IPS-18a (cell line): ENCODE data around the gene N4BP2L2.
A peak's percentile ranks its signal among the peaks of the same experiment; 100 is the strongest.

Experiments used
- H3K27ac ChIP-seq: one replicate; pipeline ENCODE4 v1.5.1; 2013; ENCODE audit warnings: low read length
- H3K27me3 ChIP-seq: one replicate; pipeline ENCODE4 v1.6.1; 2013; ENCODE audit warnings: mild to moderate bottlenecking, low read length; ENCODE audit not compliant: control insufficient read depth, insufficient read depth
- H3K36me3 ChIP-seq: one replicate; pipeline ENCODE4 v1.6.1; 2013; ENCODE audit warnings: low read depth, low read length; ENCODE audit not compliant: control insufficient read depth
- H3K4me1 ChIP-seq: one replicate; pipeline ENCODE4 v1.6.1; 2013; ENCODE audit warnings: low read depth, low read length; ENCODE audit not compliant: control insufficient read depth
- H3K4me3 ChIP-seq: one replicate; pipeline ENCODE4 v1.5.1; 2013; ENCODE audit warnings: low read length
- H3K9ac ChIP-seq: one replicate; pipeline ENCODE4 v1.6.1; 2013; ENCODE audit warnings: mild to moderate bottlenecking, low read length, moderate library complexity
- H3K9me3 ChIP-seq: one replicate; pipeline ENCODE4 v1.6.1; 2013; ENCODE audit warnings: low read depth, low read length; ENCODE audit not compliant: control insufficient read depth

The N4BP2L2 gene

GRCh38 chr13:32415019-32415418 is 123.6 kb downstream of the N4BP2L2 start:
- Histone ChIP-seq H3K4me1 (peaks cover 3% of the 10 kb centered on the region), H3K27me3 (peaks cover 6% of the 10 kb centered on the region), H3K9ac (no peak overlapping the region), H3K4me3 (no peak overlapping the region), H3K9me3 (no peaks in the 10 kb centered on the region), H3K36me3 (no peaks in the 10 kb centered on the region), H3K27ac (no peak overlapping the region)

DNA sequence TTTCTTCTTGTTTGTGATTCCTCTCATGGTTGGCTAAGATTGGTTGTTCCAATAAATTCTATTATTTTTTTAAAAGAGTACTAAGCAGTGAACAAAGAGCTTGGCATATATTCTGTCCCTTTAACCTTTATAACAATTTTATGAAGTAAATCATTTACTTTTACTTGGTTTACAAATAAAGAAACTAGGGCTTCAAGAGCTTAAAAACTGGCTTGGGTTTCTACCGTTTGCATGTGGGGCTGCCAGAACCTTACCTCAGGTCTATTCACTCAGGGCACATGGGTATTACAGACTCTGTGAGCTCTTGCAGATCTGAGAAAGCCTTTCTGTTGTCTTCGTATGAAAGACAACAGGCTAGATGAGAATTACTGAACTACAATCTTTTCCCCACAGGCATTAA is 124.0 kb downstream of the N4BP2L2 start:
- no peaks in the 10 kb centered on the region for H3K9me3 ChIP-seq
- peaks cover 3% of the 10 kb centered on the region for H3K4me1 ChIP-seq
- H3K36me3 ChIP-seq, result no peaks in the 10 kb centered on the region
- H3K9ac ChIP-seq, result no peak overlapping the region
- H3K27me3 ChIP-seq, result peaks cover 6% of the 10 kb centered on the region
- H3K27ac ChIP-seq, result no peak overlapping the region
- H3K4me3 ChIP-seq, result no peak overlapping the region

- Histone ChIP-seq H3K9ac (no peak overlapping the region), H3K4me1 (peaks cover 12% of the 10 kb centered on the region), H3K27ac (no peak overlapping the region), H3K9me3 (no peaks in the 10 kb centered on the region), H3K36me3 (no peaks in the 10 kb centered on the region), H3K27me3 (peaks cover 18% of the 10 kb centered on the region), H3K4me3 (no peak overlapping the region)
Measured at GRCh38 chr13:32413284-32413683, 125.3 kb downstream of the N4BP2L2 start.

GRCh38 chr13:32409561-32410421 is 128.8 kb downstream of the N4BP2L2 start:
- Histone ChIP-seq H3K4me3 (peak overlapping the region; percentile 71), H3K27me3 (peaks cover 24% of the 10 kb centered on the region), H3K27ac (no peak overlapping the region), H3K9me3 (no peaks in the 10 kb centered on the region), H3K9ac (peak overlapping the region; percentile 55), H3K4me1 (peaks cover 12% of the 10 kb centered on the region), H3K36me3 (no peaks in the 10 kb centered on the region)

DNA sequence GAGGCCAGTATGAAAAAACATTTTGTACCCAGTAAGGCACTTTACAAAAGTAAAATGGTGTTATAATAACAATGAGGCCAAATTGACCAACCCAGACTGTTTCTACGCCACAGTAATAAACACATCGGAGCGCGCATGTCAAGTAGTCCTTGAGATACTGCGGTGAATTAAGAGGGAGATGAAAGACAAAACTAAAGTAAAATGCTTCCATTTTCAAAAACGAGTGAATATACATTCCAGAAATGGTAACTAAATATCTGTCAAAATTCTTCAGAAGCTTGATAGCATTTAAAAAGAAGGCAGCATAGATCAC is 129.6 kb downstream of the N4BP2L2 start:
- Histone ChIP-seq H3K27ac (no peak overlapping the region), H3K9ac (no peak overlapping the region), H3K4me3 (no peak overlapping the region), H3K27me3 (peaks cover 24% of the 10 kb centered on the region), H3K36me3 (no peaks in the 10 kb centered on the region), H3K9me3 (no peaks in the 10 kb centered on the region), H3K4me1 (peaks cover 12% of the 10 kb centered on the region)

DNA sequence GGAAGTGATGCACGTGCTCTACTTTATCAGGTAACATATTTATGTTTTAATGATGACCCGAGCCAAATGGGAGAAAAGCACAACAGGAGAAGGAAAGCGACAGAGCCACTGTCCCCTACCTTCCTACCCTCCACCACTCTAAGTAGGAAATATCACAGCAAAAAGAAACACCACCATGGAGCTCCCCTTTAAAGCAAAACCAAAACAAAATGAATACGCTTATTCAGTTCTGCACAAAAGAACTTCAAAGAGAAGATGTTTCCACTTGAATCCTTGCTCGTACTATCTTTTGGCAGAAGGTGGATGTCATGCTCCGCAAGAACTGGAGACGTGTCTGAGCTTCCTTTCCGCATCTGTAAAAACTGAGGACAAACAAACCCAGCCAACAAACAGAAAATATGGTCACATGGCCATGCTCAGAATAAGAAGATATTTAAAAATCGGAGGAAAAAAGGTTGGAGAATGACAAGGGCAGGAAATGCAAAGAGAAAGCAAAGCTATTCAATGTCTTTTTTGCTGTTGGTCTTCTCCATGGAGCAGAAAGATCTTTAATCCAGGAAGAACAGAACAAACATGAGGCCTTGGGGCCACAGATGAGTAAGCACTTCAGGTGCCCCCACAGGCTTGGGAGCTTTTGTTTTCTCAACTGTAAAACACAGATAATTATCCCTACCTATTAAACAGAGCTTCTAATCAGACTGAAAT is 130.1 kb downstream of the N4BP2L2 start:
- H3K36me3 ChIP-seq, result no peaks in the 10 kb centered on the region
- H3K27ac ChIP-seq, result no peak overlapping the region
- no peak overlapping the region for H3K9ac ChIP-seq
- peaks cover 12% of the 10 kb centered on the region for H3K4me1 ChIP-seq
- H3K27me3 ChIP-seq, result peaks cover 24% of the 10 kb centered on the region
- H3K4me3 ChIP-seq, result no peak overlapping the region
- H3K9me3 ChIP-seq, result no peaks in the 10 kb centered on the region

DNA sequence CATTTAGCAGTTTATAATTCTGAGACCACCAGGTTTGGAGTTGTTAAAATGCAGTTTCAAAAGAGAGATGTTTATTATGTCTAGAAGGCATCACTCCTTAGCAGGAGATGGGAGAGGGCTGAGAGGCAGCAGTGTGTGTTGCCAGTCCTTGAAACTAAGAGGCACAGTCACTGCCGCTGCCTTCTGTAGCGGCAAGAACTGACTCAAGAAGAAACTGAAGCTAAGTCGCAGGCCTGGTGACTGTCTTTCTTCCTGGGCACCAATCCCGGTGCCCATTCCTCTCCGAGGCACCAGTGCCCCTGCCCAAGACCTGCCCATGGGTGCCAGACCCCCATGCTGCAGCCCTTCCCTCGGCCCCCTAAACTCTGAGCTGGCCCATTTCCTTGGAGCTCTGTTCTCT is 130.7 kb downstream of the N4BP2L2 start:
- H3K4me3 ChIP-seq, result no peak overlapping the region
- H3K27ac ChIP-seq, result no peak overlapping the region
- H3K9me3 ChIP-seq, result no peaks in the 10 kb centered on the region
- no peak overlapping the region for H3K9ac ChIP-seq
- no peaks in the 10 kb centered on the region for H3K36me3 ChIP-seq
- peaks cover 24% of the 10 kb centered on the region for H3K27me3 ChIP-seq
- peaks cover 12% of the 10 kb centered on the region for H3K4me1 ChIP-seq

DNA sequence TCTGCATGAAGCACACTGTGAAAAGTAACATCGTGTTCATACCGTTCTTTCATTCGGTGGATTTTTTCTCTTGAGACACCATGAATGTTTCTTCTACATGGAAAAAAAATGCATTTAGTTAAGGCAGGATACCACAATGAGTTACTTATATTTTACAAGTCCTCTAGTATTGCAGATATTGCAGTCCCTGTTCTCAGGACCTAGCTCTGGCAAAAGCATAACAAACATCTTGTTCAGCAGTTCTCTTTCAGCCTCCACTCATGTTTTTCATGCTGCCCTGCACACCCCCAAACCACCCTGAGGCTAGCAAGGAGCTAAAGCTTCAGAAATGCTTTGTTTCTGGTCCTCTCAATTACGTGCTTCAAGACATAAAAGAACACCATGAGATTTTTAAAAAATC is 135.5 kb downstream of the N4BP2L2 start:
- Histone ChIP-seq H3K27ac (no peak overlapping the region), H3K4me1 (no peaks in the 10 kb centered on the region), H3K4me3 (no peak overlapping the region), H3K9me3 (no peaks in the 10 kb centered on the region), H3K36me3 (peaks cover 11% of the 10 kb centered on the region), H3K9ac (no peak overlapping the region), H3K27me3 (peaks cover 4% of the 10 kb centered on the region)

GRCh38 chr13:32391101-32391619 is 147.4 kb downstream of the N4BP2L2 start:
- Histone ChIP-seq H3K27me3 (no peaks in the 10 kb centered on the region), H3K27ac (no peak overlapping the region), H3K4me1 (peaks cover 3% of the 10 kb centered on the region), H3K4me3 (no peak overlapping the region), H3K36me3 (peaks cover 13% of the 10 kb centered on the region), H3K9ac (no peak overlapping the region), H3K9me3 (no peaks in the 10 kb centered on the region)

- no peak overlapping the region for H3K4me3 ChIP-seq
- no peak overlapping the region for H3K27ac ChIP-seq
- no peak overlapping the region for H3K9ac ChIP-seq
- peaks cover 15% of the 10 kb centered on the region for H3K36me3 ChIP-seq
- no peaks in the 10 kb centered on the region for H3K27me3 ChIP-seq
- no peaks in the 10 kb centered on the region for H3K9me3 ChIP-seq
- peaks cover 3% of the 10 kb centered on the region for H3K4me1 ChIP-seq
Measured at GRCh38 chr13:32390484-32390883, 148.1 kb downstream of the N4BP2L2 start.

DNA sequence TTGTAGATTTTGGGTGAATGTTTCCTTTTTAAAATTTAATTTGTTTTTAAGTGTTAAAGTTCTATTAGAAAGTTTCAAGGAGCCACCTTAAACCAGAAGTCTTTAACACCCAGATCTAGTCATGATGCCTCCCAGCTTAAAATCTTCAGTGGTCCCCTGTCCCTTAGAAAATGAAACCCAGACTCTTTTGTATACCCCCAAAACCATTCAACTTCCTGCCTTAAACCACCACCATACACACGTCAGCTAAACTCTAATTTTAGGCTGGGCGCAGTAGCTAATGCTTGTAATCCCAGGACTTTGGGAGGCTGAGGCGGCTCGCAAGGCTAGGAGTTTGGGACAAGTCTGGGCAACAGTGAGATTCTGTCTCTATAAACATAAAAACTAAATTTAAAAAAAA is 148.5 kb downstream of the N4BP2L2 start:
- Histone ChIP-seq H3K4me3 (no peak overlapping the region), H3K27ac (no peak overlapping the region), H3K27me3 (no peaks in the 10 kb centered on the region), H3K9me3 (no peaks in the 10 kb centered on the region), H3K4me1 (peaks cover 3% of the 10 kb centered on the region), H3K36me3 (peaks cover 15% of the 10 kb centered on the region), H3K9ac (no peak overlapping the region)
